ENCODE results near the gene AQP2.

DNA sequence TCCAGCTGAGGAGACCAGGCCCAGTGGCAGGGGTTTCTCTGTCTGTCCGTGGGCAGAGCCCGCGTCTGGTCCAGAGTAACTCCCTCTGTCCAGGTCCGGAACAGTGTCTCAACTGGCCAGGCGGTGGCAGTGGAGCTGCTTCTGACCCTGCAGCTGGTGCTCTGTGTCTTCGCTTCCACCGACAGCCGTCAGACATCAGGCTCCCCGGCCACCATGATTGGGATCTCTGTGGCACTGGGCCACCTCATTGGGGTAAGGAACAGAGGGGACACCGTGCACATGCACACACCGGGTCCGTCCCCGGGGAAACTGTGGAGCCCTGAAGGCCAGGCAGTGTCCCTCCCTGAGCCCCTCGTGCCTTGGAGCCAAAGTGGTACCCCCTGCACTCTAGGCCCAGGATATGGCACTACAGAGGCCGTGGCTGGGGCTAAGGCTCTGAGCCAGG is 23.7 kb downstream of the AQP2 start:
- TF ChIP-seq CTCF (IDR thresholded peaks at IDR 0.05) (peak in 2 of 4 experiments; percentile 35 to 51), POLR2A (IDR thresholded peaks at IDR 0.05) (no peak)

All from prostate gland (tissue), 2 donors.